ENCODE results near the gene RAB14.
"Not testable (repeated sequence)": the region's sequence is repeated elsewhere in the genome, so short reads cannot be mapped to it uniquely, and the experiment has no call there.

RAB14 gene

DNA sequence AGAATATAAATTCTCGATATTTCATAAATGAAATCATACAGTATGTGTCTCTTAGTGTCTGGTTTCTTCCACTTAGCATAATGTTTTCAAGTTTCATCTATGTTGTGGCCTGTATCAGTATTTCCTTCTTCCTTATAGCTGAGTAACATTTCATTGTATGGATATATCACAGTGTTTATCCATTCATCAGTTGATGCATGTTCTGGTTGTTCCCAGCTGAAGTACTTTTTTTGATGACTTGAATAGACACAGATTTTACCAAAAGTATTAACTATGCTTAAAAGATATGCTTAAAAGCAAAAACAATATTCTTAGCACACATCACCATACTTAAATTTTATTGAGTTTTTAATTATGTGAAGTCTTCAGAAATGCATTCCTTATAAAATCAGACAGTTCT lies 12.7 kb downstream of the RAB14 start:
- DNase-seq = no peak

DNA sequence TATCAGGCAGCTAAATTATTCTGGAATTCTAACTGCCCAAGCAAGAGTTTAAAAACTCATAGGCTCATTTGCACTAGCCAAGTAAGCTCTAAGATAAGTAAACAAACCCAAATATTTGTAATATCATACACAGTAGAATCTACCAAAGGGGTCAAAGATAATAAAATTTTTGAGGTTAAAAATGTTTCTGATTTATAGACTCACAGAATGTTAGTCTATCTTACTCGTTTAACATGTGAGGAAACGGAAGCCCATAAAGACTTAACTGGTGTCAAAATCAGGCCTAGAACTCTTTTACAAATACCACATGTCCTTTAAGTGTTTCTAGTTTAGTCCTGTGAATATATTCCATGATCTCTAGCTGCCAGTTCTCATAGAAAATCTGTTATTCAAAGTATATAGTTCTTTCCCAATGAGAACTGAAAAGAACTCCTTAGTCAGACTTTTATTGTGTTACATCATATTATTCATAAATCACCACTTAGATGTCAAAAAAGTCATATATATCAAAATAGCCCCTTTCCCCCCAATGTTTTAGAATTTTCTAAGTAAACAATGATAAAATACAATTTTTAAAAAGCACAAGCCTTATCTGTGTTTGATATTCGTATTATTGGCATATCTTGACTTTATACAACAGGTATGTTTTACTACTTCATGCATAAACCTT lies 13.9 kb downstream of the RAB14 start:
- no peak for DNase-seq

DNA sequence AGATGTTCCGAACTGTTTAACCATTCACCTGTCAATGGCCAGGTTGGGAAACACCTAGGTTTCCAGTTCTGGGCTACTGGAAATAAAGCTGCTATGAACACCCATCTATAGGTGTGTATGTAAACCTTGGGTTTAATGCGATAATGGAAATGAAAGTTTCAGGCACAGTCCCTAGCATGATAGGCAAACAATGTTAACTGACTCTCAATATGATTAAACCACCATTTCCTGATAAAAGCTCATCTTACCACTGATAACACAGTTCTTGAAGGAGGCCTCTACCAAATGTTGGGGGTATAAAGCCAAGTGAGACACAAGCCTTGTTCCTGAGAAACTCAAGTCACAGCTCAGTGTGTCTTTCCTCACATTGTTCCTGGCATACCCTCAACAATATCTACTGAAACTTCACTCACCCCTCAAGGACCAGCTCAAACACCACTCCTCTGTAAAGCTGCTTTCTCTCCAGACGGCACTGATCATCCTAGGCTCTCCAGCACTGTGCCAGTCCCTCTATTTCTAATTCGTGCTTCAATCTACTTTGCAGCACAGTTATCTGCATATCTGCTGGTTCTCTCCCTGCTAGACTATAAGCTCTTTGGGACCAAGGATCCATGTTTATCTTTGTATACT lies 15.8 kb downstream of the RAB14 start:
- DNase-seq = no peak

DNA sequence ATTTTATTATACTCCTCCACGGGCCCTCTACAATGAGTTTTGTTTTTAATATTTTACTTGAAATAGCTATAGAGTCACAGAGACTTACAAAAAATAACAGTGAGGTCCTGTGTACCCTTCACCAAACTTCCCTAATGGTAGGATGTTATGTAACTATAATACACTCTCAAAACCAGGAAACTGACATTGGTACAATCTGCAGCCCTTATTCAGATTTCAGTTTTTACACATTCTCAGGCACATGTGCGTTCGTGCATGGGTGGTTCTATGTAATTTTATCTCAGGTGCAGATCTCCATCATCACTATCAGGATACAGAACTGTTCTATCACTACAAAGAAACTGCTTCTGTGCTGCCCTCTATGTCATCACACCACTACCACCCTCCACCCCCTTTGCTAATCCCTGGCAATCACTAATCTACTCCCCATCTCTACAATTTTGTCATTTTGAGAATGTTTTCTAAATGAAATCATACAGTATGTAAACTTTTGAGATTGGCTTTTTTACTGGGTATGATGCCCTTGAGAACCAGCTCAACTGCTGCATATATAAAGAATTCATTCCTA lies 16.4 kb downstream of the RAB14 start:
- DNase-seq = no peak

DNA sequence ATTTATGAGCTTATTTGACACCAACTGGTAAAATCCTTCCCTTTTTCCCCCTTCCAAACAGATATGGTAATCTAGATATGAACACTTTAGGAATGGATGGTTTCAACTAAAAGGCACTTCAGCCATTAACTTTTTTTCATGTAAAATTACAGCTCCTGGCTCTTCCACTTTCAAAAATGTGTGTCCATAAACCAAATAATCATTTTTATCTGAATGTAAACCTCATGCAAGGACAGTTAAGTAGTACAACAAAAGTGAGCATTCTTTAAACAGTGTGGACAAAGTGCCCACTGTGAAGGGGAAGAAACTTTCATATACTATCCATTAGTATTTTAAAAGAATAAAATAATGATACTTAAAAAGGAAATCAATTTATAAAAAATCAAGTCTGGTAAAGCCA lies 17.2 kb downstream of the RAB14 start:
- DNase-seq = no peak

DNA sequence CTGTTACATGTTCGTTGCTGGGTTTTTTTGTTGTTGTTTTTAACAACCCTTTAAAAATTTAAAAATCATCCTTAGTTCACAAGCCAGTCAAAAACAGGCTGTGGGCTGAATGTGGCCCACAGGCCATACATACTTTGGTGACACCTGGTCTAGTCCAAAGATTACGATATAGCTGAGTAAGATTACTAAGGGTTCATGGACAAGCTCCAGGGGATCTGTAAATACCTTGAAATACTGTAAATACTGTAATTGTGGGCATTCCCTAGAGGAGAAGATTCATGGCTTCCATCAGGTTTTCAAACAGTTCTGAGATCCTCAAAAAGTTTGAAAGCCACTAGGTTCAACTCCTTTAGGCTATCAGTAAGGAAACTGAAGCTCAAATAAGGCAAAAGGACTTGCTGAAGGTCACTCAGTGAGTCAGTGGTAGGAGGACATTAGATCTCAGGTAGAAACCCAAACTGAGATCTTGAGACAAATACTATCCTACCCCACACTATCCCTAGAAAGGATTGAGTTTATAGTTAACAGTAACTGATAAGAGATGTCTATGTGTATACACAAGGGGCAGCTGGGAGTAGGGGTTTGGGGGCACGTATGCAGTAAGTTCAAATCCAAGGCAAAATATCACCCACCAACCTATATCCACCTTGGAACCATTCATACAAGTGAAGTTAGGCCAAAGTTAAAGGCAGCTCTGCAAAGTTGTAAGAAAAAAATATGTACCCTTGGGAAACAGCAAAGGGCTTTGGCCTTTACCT lies 17.8 kb downstream of the RAB14 start:
- no peak for DNase-seq

DNA sequence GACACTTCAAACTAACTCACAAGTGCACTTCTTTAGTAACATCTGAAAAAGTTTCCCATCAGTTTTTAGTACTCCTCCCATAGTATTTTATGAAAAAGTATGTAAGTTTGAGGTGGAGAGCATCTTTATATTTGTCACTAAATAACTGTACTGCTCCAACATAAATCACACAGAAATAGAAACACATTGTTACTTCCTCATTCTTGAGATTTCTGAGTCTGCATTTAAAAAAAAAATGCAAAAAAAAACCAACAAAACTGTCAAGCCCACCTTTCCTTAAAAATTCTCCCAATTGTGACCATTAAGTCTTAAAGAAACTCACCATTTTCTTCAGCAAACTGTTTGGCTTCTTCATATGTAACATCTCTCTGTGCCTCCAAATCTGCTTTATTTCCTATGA lies 18.7 kb downstream of the RAB14 start:
- no peak for DNase-seq

DNA sequence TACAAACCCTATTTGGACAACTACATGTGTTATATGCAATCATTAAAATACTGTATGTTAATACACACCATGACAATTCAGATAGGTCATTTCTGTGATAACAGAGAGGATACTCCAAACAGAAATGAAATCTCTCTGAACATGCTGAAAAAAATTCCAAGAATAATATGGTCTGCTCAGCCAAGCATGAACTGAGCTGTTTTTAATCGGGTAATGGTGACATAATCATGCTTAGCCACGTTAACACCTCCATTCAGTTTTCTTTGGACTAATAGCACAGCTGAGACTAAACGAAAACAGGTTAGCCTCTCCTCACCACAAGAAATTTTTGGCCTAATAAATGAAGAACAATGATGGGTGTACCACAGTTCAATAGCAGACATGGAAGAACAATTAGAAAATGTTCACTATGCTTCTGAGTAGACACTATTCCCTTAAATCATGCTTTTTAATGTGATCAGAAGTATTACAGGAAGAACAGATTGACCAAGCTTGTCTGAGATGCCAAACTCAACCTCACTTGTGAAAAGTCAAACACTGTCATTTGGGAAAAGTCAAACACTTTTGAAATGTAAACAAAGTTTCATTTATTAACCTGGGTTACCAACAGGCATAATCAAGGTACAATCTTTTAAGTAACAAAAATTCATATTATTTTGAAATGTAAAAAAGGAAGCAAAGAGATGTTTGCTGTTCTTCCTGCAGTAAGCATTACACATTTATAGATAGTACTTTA lies 19.4 kb downstream of the RAB14 start:
- no peak for DNase-seq

DNA sequence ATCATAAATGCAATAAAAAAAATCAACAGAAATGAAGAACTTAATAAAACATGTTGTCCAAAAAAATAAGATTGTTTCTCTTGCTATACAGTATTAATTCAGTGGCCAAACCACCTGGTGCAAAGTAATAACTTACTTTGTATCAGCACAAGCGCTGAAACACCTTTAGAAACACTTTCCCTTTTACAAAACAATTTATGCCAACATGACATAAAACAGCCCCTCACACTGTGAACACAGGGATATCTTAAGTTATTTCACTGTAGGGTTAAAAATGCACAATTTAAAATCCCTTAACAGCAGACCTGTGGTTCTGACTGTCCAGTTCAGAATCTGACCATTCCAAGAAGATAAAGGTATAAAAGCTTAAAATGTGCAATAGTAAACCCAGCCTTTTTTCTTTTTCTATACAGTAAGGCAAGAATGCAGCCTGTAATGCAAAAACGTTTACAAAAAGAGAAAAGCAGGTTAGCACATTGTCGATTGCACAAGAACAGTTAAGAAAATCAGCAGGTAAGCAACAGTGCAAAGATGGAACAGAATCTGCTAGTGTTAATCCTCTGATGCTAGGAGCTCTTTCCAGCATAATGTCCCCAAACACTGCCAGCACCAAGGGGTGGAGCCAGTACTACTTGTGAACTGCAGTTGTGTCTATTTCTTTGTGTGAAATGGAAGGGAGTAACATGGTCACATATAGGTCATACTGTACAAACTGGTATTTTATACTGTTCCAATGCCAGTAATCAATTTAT lies 21.6 kb downstream of the RAB14 start:
- DNase-seq = no peak

DNA sequence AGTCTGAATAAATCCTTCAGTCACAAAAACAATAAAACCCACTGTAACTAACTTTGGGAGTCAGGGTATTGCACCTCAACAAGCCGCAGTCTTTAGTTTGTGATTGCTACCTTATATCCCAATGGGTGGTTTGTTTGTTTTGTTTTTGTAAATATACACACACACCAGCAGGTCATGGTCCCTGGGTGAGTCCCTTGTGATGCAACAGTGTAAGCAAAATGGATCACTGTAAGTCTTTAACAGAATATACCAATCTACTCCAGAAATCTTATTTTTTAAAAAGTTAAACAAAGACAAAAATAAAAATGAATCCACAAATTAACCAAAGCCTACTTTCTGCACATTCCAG lies 22.3 kb downstream of the RAB14 start:
- not testable (repeated sequence) for DNase-seq

DNA sequence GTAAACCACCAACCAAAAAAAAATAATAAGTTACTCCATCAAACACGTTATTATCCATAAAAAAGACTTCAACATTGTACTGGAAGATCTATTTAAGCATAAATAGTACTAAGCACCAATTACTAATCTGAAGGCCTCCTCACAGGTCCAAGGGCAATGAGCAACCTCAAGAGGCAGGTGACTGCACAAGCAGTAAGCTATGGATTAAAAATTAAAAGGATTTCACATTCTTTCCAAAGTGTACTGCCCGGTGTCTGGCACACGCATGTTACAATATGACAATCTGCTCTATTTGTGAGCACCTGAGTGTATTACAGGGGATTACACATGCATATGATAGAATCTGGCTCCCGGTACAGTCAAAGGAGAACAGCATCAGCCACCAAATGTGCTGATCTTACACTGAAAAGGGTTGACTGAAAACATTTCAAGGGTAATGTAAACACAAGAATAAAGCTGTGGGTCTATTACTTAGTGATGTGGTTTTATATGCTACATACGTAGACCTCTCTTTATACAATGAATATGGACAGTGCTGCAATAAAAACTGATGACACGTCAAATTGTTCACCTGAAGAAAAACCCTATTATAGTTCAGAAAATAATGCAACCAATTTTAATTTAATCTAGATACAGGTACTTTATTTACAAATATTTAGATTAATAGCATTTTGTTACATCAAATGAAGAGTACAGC lies 22.8 kb downstream of the RAB14 start:
- no peak for DNase-seq

DNA sequence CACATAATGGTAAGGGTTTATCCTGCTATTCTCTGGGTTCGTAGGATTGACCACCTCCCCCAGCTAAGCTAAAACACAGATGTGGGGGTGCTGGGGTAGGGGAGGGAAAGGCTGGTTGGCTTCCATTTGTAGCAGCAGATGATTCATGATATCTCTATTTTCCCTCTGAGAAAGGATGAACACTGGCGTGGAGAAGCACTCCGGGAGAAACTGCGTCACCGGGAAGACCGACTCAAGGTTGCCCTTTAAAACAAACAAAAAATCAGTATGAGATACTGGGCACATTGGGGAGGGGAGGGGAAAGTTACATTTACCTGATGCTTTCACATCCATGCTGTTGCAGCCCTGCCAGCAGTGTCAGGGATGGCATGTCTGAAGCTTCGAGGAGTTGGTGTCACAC lies 28.2 kb downstream of the RAB14 start:
- DNase-seq = no peak

DNA sequence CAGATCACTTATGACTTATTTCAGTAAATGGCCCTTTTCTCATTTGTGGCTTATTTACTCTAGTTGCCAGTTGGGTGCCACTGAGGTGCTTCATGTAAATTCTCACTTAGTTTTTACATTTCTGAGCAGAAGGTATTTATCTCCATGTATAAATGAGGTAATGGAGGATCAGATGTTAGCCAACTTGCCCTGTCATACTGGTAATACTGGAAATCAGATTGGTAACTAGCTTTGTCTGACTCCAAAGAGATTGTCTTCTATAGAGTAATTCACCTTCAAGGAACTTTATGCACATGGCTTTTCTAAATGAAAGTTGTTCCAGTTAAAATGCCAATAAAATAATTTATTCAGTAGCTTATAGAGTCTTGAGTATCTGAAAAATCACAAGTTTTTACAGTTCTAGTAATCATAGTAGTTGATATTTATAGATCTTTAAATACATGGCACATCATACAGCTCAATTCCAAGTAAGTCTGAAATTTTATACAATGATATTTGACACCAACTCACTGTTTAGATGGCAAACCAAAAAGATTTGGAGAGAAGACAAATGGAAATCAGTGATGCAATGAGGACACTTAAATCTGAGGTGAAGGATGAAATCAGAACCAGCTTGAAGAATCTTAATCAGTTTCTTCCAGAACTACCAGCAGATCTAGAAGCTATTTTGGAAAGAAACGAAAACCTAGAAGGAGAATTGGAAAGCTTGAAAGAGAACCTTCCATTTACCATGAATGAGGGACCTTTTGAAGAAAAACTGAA lies 28.8 kb downstream of the RAB14 start:
- DNase-seq = no peak

DNA sequence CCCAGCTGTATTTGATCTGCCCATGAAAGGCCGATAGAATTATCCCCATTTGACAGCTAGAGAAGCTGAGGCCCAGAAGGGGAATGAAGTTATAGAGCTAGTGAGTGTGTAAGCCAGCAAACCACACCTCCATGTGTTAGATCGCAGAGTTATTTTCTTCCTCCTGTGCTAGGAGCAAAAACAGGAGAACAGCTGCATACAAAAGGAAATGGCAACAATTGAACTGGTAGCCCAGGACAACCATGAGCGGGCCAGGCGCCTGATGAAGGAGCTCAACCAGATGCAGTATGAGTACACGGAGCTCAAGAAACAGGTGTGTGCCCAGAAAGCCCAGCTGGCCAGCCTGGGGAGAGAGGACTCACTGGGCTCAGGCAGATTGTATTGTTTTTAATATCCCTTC lies 30.4 kb downstream of the RAB14 start:
- no peak for DNase-seq

DNA sequence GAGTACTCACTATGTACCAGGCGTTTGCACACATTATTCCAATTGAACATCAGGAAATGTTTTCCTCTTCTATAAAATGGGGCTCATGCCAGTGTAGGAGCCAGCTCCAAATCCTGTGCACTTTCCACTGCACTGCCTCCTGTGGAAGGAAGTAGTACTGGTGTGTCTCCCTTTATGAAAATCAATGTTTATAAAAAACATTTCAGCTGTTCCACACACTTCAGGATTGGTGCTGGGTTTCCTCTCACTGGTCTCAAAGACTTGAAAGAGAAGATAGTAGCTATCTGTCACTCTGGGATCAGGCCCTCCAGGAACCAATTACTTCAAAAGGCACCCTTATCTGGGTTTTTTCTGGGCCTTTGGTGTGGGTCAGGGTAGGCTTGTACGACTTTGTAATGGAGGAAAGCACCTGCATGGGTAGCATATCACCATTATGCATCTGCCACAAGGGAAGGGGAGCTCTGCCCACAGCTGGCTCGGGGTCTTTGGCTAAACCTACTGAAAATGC lies 32.5 kb downstream of the RAB14 start:
- DNase-seq = no peak

DNA sequence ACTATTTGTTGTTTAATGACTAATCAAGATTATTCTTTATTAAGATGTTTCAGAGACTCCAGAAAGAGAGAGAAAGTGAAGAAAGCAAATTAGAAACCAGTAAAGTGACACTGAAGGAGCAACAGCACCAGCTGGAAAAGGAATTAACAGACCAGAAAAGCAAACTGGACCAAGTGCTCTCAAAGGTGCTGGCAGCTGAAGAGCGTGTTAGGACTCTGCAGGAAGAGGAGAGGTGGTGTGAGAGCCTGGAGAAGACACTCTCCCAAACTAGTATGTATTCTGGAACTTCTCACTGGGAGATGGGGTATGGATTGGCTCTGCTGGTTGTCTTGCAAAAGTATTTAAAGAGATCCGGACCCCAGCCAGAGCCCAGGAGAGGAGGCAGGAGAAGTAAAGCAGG lies 33.6 kb downstream of the RAB14 start:
- no peak for DNase-seq

DNA sequence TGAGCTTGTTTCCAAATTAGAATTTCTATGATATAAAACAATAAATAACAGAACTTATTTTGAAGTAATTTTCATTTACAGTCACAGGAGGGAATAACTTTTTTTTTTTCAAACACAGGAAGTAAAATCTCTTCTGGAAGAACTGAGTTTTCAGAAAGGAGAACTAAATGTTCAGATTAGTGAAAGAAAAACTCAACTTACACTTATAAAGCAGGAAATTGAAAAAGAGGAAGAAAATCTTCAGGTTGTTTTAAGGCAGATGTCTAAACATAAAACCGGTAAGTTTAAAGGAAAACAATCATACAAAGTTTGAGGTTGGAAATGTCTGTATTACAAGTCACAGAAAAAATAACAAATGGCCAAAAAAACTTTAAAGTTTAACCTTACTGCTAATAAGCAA lies 41.6 kb downstream of the RAB14 start:
- no peak for DNase-seq

DNA sequence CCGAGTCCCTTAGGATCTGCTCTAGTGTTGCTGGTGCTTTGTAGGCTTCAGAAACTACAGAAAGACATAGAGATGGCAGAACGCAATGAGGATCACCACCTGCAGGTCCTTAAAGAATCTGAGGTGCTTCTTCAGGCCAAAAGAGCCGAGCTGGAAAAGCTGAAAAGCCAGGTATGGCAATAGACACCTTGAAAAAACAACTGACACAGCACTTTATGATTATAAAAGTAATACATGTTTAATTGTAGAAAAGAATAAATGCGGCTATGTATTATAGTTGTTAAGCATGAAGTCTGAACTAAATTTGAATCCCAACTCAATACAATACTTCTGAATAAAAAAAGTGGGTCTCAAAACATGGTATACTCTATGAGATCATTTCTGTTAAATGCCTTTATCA lies 43.7 kb downstream of the RAB14 start:
- DNase-seq = no peak

DNA sequence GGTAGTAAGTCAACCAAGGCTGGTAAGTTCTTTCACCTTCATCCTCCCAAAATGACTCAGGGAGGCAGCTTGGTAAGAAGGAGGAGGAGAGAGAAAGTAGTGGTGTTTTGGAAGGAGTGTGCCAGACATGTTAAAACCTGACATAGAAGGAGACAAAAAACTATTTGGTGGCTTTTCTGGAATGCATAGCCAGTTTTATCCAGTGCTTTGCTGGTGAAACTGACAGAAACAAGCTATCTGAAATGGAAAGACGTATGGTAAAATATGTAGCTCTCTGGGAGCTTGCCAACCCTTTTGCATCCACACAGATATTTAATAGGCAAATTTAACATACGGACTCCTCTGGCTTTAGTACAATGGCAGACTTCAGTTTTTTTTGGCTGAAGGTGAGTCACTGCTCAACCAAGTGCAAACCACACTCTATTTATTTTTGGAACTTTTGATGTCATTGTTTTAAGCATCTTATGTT lies 45.4 kb downstream of the RAB14 start:
- no peak for DNase-seq

DNA sequence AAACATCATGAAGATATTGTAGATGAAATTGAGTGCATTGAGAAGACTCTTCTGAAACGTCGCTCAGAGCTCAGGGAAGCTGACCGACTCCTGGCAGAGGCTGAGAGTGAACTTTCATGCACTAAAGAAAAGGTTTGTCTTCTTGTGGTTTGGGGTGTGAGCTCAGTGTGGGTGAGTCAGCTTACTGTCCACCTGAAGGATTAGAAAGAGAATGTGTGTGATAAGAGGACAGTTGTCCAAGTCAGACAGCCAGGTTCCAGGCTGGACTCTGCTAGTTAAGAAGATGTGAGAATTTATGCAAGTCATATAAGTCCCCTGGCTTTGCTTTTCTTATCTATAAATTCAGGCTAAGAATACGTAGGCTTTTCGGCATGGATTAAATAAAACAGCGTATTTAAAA lies 46.9 kb downstream of the RAB14 start:
- DNase-seq = no peak

DNA sequence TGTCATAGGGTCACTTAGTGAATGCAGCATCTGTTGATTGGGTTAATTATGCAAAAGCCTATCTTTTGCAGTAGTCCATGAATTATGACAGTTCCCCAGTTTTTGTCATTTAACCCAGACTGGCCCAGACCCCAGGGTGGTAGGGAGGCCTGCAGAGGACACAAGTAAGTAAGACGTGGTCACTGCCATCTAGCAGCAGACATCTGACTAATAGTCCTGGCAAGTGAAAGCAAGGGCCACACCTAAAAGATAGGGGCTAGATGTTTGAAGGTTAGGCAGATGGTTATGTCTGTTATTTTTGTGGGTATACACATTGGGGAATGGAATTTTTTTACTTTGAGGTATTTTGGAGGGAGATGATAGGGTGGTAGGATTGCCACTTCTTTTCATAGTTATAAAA lies 48.0 kb downstream of the RAB14 start:
- DNase-seq = no peak
